Mammary epithelial cell (primary cell): ENCODE measurements around the gene SLC22A7.

ENCODE experiments used
- EZH2 ChIP-seq: IDR thresholded peaks from 2 replicates; pipeline ENCODE4 v1.6.1; 2012; ENCODE audit warnings: low read length, inconsistent platforms, borderline replicate concordance
- TF ChIP-seq, protein P1 (sequence below), 2 donors: IDR thresholded peaks in 1 of 2; conservative IDR thresholded peaks in 1 of 2; 2 replicates each; pipeline ENCODE4 v1.5.1; 2011 to 2012; ENCODE audit warnings: inconsistent platforms in 2 of 2, low read length in 2 of 2, mild to moderate bottlenecking in 2 of 2, control low read depth in 1 of 2, low read depth in 1 of 2; ENCODE audit not compliant: insufficient read depth in 1 of 2; ENCODE audit errors: extremely low read depth in 1 of 2

DNA sequence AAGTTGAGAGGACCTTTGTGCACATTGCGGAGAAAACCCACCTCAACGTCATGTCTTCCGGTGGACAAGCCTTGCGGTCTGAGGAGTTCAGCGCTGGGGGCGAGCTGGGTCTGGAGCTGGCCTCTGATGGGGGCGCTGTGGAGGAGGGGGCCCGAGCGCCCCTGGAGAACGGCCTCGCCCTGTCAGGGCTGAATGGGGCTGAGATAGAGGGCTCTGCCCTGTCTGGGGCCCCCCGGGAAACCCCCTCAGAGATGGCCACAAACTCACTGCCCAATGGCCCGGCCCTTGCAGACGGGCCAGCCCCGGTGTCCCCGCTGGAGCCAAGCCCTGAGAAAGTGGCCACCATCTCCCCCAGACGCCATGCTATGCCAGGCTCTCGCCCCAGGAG lies 14.6 kb upstream of the SLC22A7 start:
- TF ChIP-seq, protein P1, sequence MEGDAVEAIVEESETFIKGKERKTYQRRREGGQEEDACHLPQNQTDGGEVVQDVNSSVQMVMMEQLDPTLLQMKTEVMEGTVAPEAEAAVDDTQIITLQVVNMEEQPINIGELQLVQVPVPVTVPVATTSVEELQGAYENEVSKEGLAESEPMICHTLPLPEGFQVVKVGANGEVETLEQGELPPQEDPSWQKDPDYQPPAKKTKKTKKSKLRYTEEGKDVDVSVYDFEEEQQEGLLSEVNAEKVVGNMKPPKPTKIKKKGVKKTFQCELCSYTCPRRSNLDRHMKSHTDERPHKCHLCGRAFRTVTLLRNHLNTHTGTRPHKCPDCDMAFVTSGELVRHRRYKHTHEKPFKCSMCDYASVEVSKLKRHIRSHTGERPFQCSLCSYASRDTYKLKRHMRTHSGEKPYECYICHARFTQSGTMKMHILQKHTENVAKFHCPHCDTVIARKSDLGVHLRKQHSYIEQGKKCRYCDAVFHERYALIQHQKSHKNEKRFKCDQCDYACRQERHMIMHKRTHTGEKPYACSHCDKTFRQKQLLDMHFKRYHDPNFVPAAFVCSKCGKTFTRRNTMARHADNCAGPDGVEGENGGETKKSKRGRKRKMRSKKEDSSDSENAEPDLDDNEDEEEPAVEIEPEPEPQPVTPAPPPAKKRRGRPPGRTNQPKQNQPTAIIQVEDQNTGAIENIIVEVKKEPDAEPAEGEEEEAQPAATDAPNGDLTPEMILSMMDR (conservative IDR thresholded peaks at IDR 0.05 in 1 of 2, IDR thresholded peaks at IDR 0.05 in 1 of 2; ENCODE audit: extremely low read depth in 1 of 2, insufficient read depth in 1 of 2, low read depth in 1 of 2, low read length in 2 of 2), result no peak
- no peak for TF ChIP-seq EZH2
